ENCODE results near the gene REC114.

REC114 gene

DNA sequence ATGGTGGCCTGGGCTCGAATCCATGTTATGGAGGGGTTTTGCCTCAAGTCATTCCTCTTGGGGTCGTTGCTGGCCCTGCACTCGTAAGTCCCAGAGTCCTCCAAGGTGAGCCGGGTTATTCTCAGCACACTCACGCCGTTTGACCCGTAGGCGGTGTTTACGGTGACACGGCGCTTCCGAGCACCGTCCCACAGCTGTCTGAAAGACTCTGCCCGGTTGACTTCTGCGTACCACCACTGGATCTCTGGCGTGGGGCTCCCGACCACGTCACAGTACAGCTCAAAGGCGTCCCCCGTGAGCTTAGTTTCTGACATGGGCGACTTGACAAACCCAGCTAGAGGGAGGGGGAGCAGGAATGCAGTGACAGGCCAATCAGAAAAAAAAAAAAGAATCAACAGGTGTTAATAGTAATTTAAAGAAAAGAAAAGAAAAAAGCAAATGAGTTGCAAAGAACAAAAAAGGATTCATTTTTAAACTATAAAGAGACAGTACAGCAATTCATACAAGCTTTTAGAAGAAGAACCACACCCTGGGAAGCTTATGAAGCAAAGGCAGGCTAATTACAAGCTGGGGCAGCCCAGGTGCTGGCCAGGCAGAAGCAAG, 154.2 kb downstream of the REC114 start:
- H3K4me3 ChIP-seq (ENCODE audit: low read depth in 1 of 2, low read length in 2 of 2), result no peak overlapping the region
- H3K27me3 ChIP-seq (ENCODE audit: low read depth, low read length), result no peaks in the 10 kb centered on the region
- no peaks in the 10 kb centered on the region for H3K9me3 ChIP-seq (ENCODE audit: control insufficient read depth in 1 of 2, low read length in 2 of 2)
- H3K4me1 ChIP-seq (ENCODE audit: control insufficient read depth in 1 of 2, insufficient read depth in 2 of 2, low read length in 2 of 2), result peaks cover 44 to 96% of the 10 kb centered on the region in 2 donors
- H3K27ac ChIP-seq (ENCODE audit: low read length), result peak overlapping the region; percentile 17
- peaks cover 0 to 2% of the 10 kb centered on the region in 2 donors for H3K36me3 ChIP-seq (ENCODE audit: control insufficient read depth in 1 of 2, insufficient read depth in 2 of 2, low read length in 2 of 2)

DNA sequence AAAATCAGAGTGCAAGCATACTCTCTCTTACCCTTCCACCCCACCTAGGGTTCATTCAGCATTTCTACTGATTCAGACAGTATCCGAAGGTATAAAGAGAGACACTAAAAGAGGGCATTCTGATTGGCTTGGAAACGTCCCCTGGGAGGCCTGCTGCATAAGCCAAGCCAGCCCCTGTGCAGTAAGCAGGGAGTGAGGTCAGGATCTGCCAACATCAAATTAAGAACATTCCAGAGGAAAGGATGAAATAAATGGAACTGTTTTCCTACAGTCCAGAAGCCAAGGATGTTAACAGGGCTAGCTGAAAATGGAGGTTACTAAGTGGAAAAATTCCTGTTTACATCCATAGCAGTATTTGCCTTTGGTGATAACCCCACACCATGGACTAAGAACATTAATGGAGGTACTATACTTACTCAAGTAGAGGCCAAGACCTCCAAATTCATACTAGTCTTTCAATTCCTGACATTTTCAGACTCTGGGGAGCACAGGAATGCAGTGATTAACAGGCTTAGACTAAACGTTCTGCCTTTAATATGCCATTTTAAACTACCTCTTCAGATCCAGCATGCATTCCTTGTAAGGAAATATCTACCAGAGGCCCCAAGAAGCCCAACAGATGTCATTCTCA, 155.7 kb downstream of the REC114 start:
- H3K27me3 ChIP-seq (ENCODE audit: low read depth, low read length), result no peaks in the 10 kb centered on the region
- H3K4me1 ChIP-seq (ENCODE audit: control insufficient read depth in 1 of 2, insufficient read depth in 2 of 2, low read length in 2 of 2), result peaks cover 53 to 97% of the 10 kb centered on the region in 2 donors
- H3K4me3 ChIP-seq (ENCODE audit: low read depth in 1 of 2, low read length in 2 of 2), result no peak overlapping the region
- peak overlapping the region; percentile 60 for H3K27ac ChIP-seq (ENCODE audit: low read length)
- no peaks in the 10 kb centered on the region for H3K9me3 ChIP-seq (ENCODE audit: control insufficient read depth in 1 of 2, low read length in 2 of 2)
- no peaks in the 10 kb centered on the region for H3K36me3 ChIP-seq (ENCODE audit: control insufficient read depth in 1 of 2, insufficient read depth in 2 of 2, low read length in 2 of 2)

DNA sequence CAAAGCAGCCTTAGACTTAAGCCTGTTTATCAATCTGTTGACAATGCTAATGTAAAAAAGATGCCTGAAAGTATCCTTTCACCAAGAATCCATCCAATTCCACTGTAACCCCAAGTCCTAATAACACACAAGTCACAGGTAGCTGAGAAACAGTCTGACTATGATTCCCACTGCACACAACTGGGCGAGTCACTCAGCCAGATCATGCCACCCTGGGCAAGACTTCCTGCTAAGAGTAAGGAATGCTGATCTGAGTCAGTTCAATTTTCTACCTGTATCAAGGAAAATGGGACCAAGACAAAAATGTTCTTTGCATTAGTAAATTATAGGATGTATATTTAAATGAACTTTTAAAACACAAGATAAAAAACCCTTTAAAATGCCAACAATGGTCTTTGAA, 157.0 kb downstream of the REC114 start:
- Histone ChIP-seq H3K4me1 (ENCODE audit: control insufficient read depth in 1 of 2, insufficient read depth in 2 of 2, low read length in 2 of 2) (peaks cover 50 to 89% of the 10 kb centered on the region in 2 donors), H3K36me3 (ENCODE audit: control insufficient read depth in 1 of 2, insufficient read depth in 2 of 2, low read length in 2 of 2) (no peaks in the 10 kb centered on the region), H3K9me3 (ENCODE audit: control insufficient read depth in 1 of 2, low read length in 2 of 2) (no peaks in the 10 kb centered on the region), H3K4me3 (ENCODE audit: low read depth in 1 of 2, low read length in 2 of 2) (no peak overlapping the region), H3K27ac (ENCODE audit: low read length) (peak overlapping the region; percentile 5), H3K27me3 (ENCODE audit: low read depth, low read length) (no peaks in the 10 kb centered on the region)

DNA sequence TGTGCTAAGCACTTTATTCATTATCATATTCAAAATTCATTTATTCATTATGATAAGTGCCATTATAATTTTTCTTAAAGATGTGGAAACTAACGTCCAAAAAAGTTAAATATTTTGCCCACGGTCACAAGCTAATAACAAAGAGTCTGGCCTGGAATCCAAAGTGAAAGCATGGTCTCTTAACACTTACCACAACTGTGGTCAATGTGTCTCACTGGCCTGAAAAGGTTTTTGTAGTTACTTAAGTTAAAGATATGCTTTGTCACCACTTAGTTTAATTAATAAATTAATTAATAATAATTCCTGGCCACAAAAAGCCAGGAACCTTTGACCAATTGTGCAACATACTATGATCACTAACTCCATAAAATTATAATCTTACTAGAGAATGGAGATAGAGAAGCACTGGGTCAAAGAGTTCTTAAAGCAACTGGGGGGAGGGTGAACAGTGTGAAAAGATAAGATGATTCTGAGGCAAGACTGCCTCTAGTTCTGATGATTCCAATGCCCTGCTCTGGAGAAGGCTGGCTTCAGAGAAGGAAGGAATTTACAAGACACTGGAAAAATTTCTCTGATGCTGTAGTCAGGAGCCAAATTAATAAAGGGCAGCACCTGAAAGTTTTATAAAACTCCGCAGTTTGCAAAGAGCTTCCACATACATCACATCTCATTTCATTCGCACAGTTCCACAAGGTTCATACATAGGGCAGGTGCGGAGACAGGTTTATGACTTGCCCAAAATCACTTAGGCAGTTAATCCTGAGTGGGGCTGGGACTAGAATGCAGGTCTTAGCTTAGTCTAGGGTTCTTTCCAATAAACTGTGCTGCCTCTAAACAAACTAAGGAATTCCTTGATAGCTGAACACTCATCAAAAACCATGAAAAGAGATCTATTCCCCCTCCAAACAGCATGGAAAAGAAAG, 157.7 kb downstream of the REC114 start:
- H3K9me3 ChIP-seq (ENCODE audit: control insufficient read depth in 1 of 2, low read length in 2 of 2), result no peaks in the 10 kb centered on the region
- H3K27me3 ChIP-seq (ENCODE audit: low read depth, low read length), result no peaks in the 10 kb centered on the region
- peak overlapping the region; percentile 61 for H3K27ac ChIP-seq (ENCODE audit: low read length)
- H3K4me1 ChIP-seq (ENCODE audit: control insufficient read depth in 1 of 2, insufficient read depth in 2 of 2, low read length in 2 of 2), result peaks cover 45 to 86% of the 10 kb centered on the region in 2 donors
- H3K36me3 ChIP-seq (ENCODE audit: control insufficient read depth in 1 of 2, insufficient read depth in 2 of 2, low read length in 2 of 2), result no peaks in the 10 kb centered on the region
- H3K4me3 ChIP-seq (ENCODE audit: low read depth in 1 of 2, low read length in 2 of 2), result peak overlapping the region in 1 of 2 donors; percentile 29

DNA sequence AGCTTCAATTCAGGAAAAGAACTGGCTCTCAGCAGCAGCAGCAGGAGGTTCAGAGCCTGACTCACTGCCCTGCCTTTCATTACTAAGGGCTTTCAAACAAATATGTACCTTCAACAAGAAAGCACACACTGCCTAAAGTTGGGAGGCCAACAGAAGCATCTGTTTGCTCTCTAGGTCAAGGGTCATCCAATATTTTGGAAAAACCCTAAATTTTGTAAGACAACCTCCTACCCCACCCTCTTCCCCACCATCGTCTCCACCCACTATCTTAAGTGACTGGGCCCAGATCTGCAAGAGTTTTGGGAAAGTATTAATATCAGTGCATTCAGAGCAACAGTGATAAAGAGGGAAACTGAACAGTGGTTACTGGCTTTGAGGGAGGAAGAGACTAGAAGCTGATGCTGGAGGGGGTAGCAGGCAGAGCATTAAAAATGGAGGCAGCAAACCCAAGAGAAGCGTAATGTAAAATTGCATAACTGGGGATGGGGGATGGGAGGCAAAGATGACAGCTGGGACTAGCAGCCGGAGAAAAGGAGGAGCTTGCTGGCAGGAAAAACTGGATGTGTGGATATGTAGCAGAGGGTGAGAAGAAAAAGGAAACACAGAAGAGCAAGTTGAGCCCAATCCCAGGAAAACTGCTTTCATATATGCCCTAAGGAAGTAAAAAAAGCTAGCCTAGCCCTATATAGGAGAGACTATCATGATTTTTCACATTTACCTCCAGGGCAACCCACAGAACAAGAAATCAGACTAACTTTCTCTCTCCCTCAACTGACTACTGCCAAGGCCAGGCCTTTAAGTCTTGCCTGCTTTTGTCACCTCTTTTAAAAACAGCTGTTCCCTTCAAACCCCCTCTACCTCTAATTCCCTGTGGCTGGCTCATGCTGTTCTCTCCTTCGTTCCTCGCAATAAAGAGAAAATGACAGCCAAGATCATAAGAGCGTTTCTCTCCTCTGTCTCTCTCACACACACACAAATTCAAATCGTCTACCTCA, 158.8 kb downstream of the REC114 start:
- Histone ChIP-seq H3K27me3 (ENCODE audit: low read depth, low read length) (no peaks in the 10 kb centered on the region), H3K36me3 (ENCODE audit: control insufficient read depth in 1 of 2, insufficient read depth in 2 of 2, low read length in 2 of 2) (no peaks in the 10 kb centered on the region), H3K4me1 (ENCODE audit: control insufficient read depth in 1 of 2, insufficient read depth in 2 of 2, low read length in 2 of 2) (peaks cover 35 to 83% of the 10 kb centered on the region in 2 donors), H3K27ac (ENCODE audit: low read length) (peak overlapping the region; percentile 61), H3K4me3 (ENCODE audit: low read depth in 1 of 2, low read length in 2 of 2) (peak overlapping the region in 1 of 2 donors; percentile 29), H3K9me3 (ENCODE audit: control insufficient read depth in 1 of 2, low read length in 2 of 2) (no peaks in the 10 kb centered on the region)

DNA sequence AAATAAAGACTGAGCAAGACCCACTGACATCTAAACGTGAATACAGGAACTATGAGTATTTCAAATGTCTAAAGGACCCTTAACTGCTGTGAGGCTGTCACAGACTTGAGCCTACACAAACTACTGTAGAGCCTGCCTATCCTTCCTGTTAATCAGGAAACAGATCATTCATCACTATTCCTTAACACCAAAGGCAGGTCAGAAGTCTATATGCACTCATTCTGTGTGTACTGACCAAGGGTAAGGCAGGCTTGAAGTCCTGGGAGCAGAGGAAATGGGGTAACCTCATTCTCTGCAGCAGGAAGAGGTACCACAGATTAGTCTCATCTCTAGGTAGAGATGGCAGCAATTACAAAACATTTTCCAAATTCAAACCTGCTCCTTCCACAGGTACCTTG, 159.5 kb downstream of the REC114 start:
- no peaks in the 10 kb centered on the region for H3K27me3 ChIP-seq (ENCODE audit: low read depth, low read length)
- peaks cover 36 to 82% of the 10 kb centered on the region in 2 donors for H3K4me1 ChIP-seq (ENCODE audit: control insufficient read depth in 1 of 2, insufficient read depth in 2 of 2, low read length in 2 of 2)
- peak overlapping the region; percentile 61 for H3K27ac ChIP-seq (ENCODE audit: low read length)
- no peak overlapping the region for H3K4me3 ChIP-seq (ENCODE audit: low read depth in 1 of 2, low read length in 2 of 2)
- no peaks in the 10 kb centered on the region for H3K9me3 ChIP-seq (ENCODE audit: control insufficient read depth in 1 of 2, low read length in 2 of 2)
- no peaks in the 10 kb centered on the region for H3K36me3 ChIP-seq (ENCODE audit: control insufficient read depth in 1 of 2, insufficient read depth in 2 of 2, low read length in 2 of 2)

DNA sequence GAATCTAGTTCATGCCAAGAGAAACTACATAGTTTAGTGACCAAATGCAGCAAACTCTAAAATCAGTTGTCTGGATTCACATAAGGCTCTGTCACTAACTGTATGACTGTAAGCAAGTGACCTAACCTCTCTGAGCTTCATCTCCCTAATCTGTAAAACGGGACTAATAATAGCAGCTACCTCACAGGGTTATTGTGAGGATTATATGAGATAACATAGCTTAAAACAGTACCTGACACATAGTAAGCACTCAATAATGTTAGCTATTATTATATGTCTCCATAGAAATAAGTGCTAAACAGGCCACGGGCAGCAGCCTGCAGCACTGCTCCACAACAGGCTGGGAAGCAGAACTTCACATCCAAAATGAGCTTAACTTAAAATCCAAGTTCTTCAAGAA, 160.0 kb downstream of the REC114 start:
- Histone ChIP-seq H3K4me1 (ENCODE audit: control insufficient read depth in 1 of 2, insufficient read depth in 2 of 2, low read length in 2 of 2) (peaks cover 35 to 82% of the 10 kb centered on the region in 2 donors), H3K27ac (ENCODE audit: low read length) (peak overlapping the region; percentile 61), H3K4me3 (ENCODE audit: low read depth in 1 of 2, low read length in 2 of 2) (no peak overlapping the region), H3K9me3 (ENCODE audit: control insufficient read depth in 1 of 2, low read length in 2 of 2) (no peaks in the 10 kb centered on the region), H3K27me3 (ENCODE audit: low read depth, low read length) (no peaks in the 10 kb centered on the region), H3K36me3 (ENCODE audit: control insufficient read depth in 1 of 2, insufficient read depth in 2 of 2, low read length in 2 of 2) (no peaks in the 10 kb centered on the region)

DNA sequence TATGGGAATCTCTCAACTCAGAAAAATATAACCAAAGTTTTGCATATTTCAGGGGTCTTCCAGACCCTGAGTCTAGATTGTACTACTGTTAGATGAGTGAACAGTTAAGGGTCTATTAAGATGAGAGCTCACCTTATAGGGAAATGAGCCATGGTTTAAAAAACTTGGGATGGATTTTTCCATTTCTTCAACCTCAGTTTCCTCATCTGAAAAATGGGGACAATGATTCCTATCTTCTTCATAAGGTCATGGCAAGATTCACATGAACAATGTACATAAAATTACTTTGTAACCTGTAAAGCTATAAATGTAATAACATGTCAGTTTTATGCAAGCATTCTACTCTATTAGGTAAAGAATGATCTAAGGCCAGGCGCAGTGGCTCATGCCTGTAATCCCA, 161.5 kb downstream of the REC114 start:
- Histone ChIP-seq H3K9me3 (ENCODE audit: control insufficient read depth in 1 of 2, low read length in 2 of 2) (no peaks in the 10 kb centered on the region), H3K36me3 (ENCODE audit: control insufficient read depth in 1 of 2, insufficient read depth in 2 of 2, low read length in 2 of 2) (no peaks in the 10 kb centered on the region), H3K27me3 (ENCODE audit: low read depth, low read length) (no peaks in the 10 kb centered on the region), H3K4me3 (ENCODE audit: low read depth in 1 of 2, low read length in 2 of 2) (no peak overlapping the region), H3K4me1 (ENCODE audit: control insufficient read depth in 1 of 2, insufficient read depth in 2 of 2, low read length in 2 of 2) (peaks cover 40 to 75% of the 10 kb centered on the region in 2 donors), H3K27ac (ENCODE audit: low read length) (no peak overlapping the region)

DNA sequence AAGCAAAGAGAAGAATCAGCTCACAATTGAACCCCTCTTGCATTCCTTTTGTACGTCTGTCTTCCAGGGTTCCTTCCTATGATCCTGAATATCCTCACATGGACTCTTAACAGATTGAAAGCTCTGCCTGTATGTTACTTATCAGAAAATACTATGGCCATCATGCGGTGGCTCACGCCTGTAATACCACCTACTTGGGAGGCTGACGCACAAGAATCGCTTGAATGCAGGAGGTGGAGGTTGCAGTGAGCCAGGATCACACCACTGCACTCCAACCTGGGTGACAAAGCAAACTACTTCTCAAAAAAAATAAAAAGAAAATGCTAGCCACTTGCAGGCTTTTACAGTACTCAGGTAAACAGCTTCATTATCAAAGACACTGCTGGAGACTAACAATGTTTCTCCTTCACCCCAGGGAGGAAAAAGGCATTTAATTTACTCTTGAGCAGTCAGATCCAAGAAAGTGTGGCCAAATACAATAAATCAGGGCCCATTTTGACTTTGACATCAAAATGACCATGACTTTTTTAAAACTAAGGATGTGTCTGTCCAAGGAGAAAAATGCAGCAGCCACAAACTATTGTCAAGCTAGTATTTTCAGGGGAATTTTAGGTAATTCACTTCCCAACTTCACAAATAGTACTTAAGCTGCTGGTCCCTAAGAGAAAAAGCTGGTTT, 162.9 kb downstream of the REC114 start:
- no peaks in the 10 kb centered on the region for H3K9me3 ChIP-seq (ENCODE audit: control insufficient read depth in 1 of 2, low read length in 2 of 2)
- peaks cover 31 to 66% of the 10 kb centered on the region in 2 donors for H3K4me1 ChIP-seq (ENCODE audit: control insufficient read depth in 1 of 2, insufficient read depth in 2 of 2, low read length in 2 of 2)
- no peaks in the 10 kb centered on the region for H3K36me3 ChIP-seq (ENCODE audit: control insufficient read depth in 1 of 2, insufficient read depth in 2 of 2, low read length in 2 of 2)
- H3K27me3 ChIP-seq (ENCODE audit: low read depth, low read length), result no peaks in the 10 kb centered on the region
- H3K27ac ChIP-seq (ENCODE audit: low read length), result no peak overlapping the region
- no peak overlapping the region for H3K4me3 ChIP-seq (ENCODE audit: low read depth in 1 of 2, low read length in 2 of 2)

DNA sequence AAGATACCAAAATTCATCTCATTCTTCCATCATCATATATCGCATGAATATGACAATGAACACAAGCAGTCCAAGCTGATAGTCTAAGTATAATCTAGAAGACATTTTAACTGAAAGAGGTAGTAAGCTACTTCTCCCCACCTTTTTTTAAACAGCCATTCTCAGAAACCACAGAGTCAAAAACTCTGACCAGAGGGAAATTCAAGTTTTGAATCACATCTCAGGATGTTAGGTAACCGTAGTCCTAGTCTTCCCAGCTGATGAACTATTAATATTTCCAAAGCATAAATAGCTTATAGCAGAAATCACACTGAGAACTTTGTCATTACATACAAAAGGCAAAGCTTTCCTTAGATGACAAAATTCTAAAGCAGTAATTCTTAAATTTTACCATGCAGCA, 164.4 kb downstream of the REC114 start:
- H3K9me3 ChIP-seq (ENCODE audit: control insufficient read depth in 1 of 2, low read length in 2 of 2), result no peaks in the 10 kb centered on the region
- no peak overlapping the region for H3K4me3 ChIP-seq (ENCODE audit: low read depth in 1 of 2, low read length in 2 of 2)
- H3K27me3 ChIP-seq (ENCODE audit: low read depth, low read length), result no peaks in the 10 kb centered on the region
- H3K4me1 ChIP-seq (ENCODE audit: control insufficient read depth in 1 of 2, insufficient read depth in 2 of 2, low read length in 2 of 2), result peaks cover 19 to 56% of the 10 kb centered on the region in 2 donors
- H3K27ac ChIP-seq (ENCODE audit: low read length), result no peak overlapping the region
- no peaks in the 10 kb centered on the region for H3K36me3 ChIP-seq (ENCODE audit: control insufficient read depth in 1 of 2, insufficient read depth in 2 of 2, low read length in 2 of 2)

Data from muscle layer of duodenum (tissue), 2 donors.